Activated T-cell treated with anti-CD3 and anti-CD28 coated beads for 48 hours (primary cell): ENCODE data around the gene HDAC9.
"Not testable (repeated sequence)": the region's sequence is repeated elsewhere in the genome, so short reads cannot be mapped to it uniquely, and the experiment has no call there.

ENCODE experiments used
- DNase-seq: peaks from one replicate; pipeline ENCODE4 v3.0.0-alpha.2; 2020; ENCODE audit warnings: low read depth

The HDAC9 gene

GRCh38 chr7:18900236-18900635, 404.7 kb downstream of the HDAC9 start:
- no peak for DNase-seq

GRCh38 chr7:18900803-18901202, 405.3 kb downstream of the HDAC9 start:
- no peak for DNase-seq

- no peak for DNase-seq
Observed at GRCh38 chr7:18901351-18901750, 405.8 kb downstream of the HDAC9 start.

- no peak for DNase-seq
Observed at GRCh38 chr7:18901982-18902421, 406.5 kb downstream of the HDAC9 start.

GRCh38 chr7:18902892-18903291, 407.3 kb downstream of the HDAC9 start:
- DNase-seq, result no peak

- no peak for DNase-seq
Observed at GRCh38 chr7:18903695-18904094, 408.1 kb downstream of the HDAC9 start.

- DNase-seq, result no peak
Observed at GRCh38 chr7:18905316-18905943, 409.9 kb downstream of the HDAC9 start.

GRCh38 chr7:18906901-18907300, 411.4 kb downstream of the HDAC9 start:
- DNase-seq, result no peak

- DNase-seq, result no peak
Observed at GRCh38 chr7:18913106-18913505, 417.6 kb downstream of the HDAC9 start.

- DNase-seq, result no peak
Observed at GRCh38 chr7:18916826-18917225, 421.3 kb downstream of the HDAC9 start.

- no peak for DNase-seq
Observed at GRCh38 chr7:18927134-18927533, 431.6 kb downstream of the HDAC9 start.

GRCh38 chr7:18936265-18936664, 440.7 kb downstream of the HDAC9 start:
- DNase-seq, result no peak

GRCh38 chr7:18939771-18940592, 444.4 kb downstream of the HDAC9 start:
- no peak for DNase-seq

- DNase-seq, result no peak
Observed at GRCh38 chr7:18940593-18941134, 445.1 kb downstream of the HDAC9 start.

- no peak for DNase-seq
Observed at GRCh38 chr7:18941207-18941606, 445.7 kb downstream of the HDAC9 start.

GRCh38 chr7:18948521-18948920, 453.0 kb downstream of the HDAC9 start:
- no peak for DNase-seq

GRCh38 chr7:18952846-18953245, 457.3 kb downstream of the HDAC9 start:
- DNase-seq, result no peak

- no peak for DNase-seq
Observed at GRCh38 chr7:18958627-18959026, 463.1 kb downstream of the HDAC9 start.

- no peak for DNase-seq
Observed at GRCh38 chr7:18960725-18961124, 465.2 kb downstream of the HDAC9 start.

- no peak for DNase-seq
Observed at GRCh38 chr7:18962031-18962430, 466.5 kb downstream of the HDAC9 start.

GRCh38 chr7:18965657-18966056, 470.1 kb downstream of the HDAC9 start:
- no peak for DNase-seq

- not testable (repeated sequence) for DNase-seq
Observed at GRCh38 chr7:18967755-18968154, 472.2 kb downstream of the HDAC9 start.

GRCh38 chr7:18971839-18972238, 476.3 kb downstream of the HDAC9 start:
- DNase-seq, result no peak
